Measurements from ENCODE around the gene CDKL2. TPM values are rescaled to one million over a fixed set of nuclear protein-coding genes. Genes with fewer than 3 reads are reported as not detected.

The CDKL2 gene
- total RNA-seq, 1 experiment from 2014 or later, result 0.46 TPM

- Histone ChIP-seq H3K9me3 (ENCODE audit: insufficient read depth, low read depth) (no peaks in the 10 kb centered on the region), H3K4me1 (replicated peaks; ENCODE audit: insufficient read depth) (no peaks in the 10 kb centered on the region), H3K4me3 (no peak overlapping the region), H3K36me3 (ENCODE audit: low read depth) (no peaks in the 10 kb centered on the region), H3K9me2 (ENCODE audit: insufficient read depth) (no peaks in the 10 kb centered on the region), H3K27me3 (ENCODE audit: insufficient read depth, low read depth) (no peaks in the 10 kb centered on the region), H2AFZ (no peak overlapping the region), H3K4me2 (no peak overlapping the region), H3K27ac (no peak overlapping the region), H3F3A (ENCODE audit: insufficient read depth, low read depth) (peaks cover under 1% of the 10 kb centered on the region; the same call in 1 of the 2 replicates), H4K20me1 (ENCODE audit: insufficient read depth) (no peaks in the 10 kb centered on the region), H3K79me2 (ENCODE audit: low read depth) (no peaks in the 10 kb centered on the region)
- CTCF ChIA-PET, result no interaction called here
- POLR2A ChIA-PET (ENCODE audit: unreplicated experiment), result no interaction called here
- TF ChIP-seq EZH2 (IDR thresholded peaks at IDR 0.05; ENCODE audit: low read depth) (no peak), CTCF (conservative IDR thresholded peaks at IDR 0.05) (no peak)
- no TSS peak for BruUV-seq (replicated peaks)
- intact Hi-C loops (cut with micrococcal nuclease; ENCODE audit: unreplicated experiment), result no loop called here
- DNase-seq, result no peak
Measured at GRCh38 chr4:75637176-75637575, 6.8 kb upstream of the CDKL2 start.

GRCh38 chr4:75634951-75635350 is 4.6 kb upstream of the CDKL2 start:
- no peak overlapping the region for H2AFZ ChIP-seq
- ChIA-PET CTCF (no interaction called here), POLR2A (ENCODE audit: unreplicated experiment) (no interaction called here)
- intact Hi-C loops (cut with micrococcal nuclease; ENCODE audit: unreplicated experiment), result no loop called here
- H3K9me3 ChIP-seq (ENCODE audit: insufficient read depth, low read depth), result no peaks in the 10 kb centered on the region
- no peak overlapping the region for H3K27ac ChIP-seq
- no peak for DNase-seq
- H3K4me3 ChIP-seq, result no peak overlapping the region
- H3K9me2 ChIP-seq (ENCODE audit: insufficient read depth), result no peaks in the 10 kb centered on the region
- BruUV-seq (replicated peaks), result no TSS peak
- no peak for TF ChIP-seq CTCF (conservative IDR thresholded peaks at IDR 0.05)
- TF ChIP-seq EZH2 (IDR thresholded peaks at IDR 0.05; ENCODE audit: low read depth), result no peak
- H3K79me2 ChIP-seq (ENCODE audit: low read depth), result no peaks in the 10 kb centered on the region
- H3K36me3 ChIP-seq (ENCODE audit: low read depth), result no peaks in the 10 kb centered on the region
- no peaks in the 10 kb centered on the region for H3F3A ChIP-seq (ENCODE audit: insufficient read depth, low read depth)
- H3K4me2 ChIP-seq, result no peak overlapping the region
- H3K4me1 ChIP-seq (replicated peaks; ENCODE audit: insufficient read depth), result no peaks in the 10 kb centered on the region
- H4K20me1 ChIP-seq (ENCODE audit: insufficient read depth), result no peaks in the 10 kb centered on the region
- no peaks in the 10 kb centered on the region for H3K27me3 ChIP-seq (ENCODE audit: insufficient read depth, low read depth)

- H3K9me3 ChIP-seq (ENCODE audit: insufficient read depth, low read depth), result no peaks in the 10 kb centered on the region
- H3K79me2 ChIP-seq (ENCODE audit: low read depth), result no peaks in the 10 kb centered on the region
- no peak for TF ChIP-seq EZH2 (IDR thresholded peaks at IDR 0.05; ENCODE audit: low read depth)
- no peak for TF ChIP-seq CTCF (conservative IDR thresholded peaks at IDR 0.05)
- H3K9me2 ChIP-seq (ENCODE audit: insufficient read depth), result no peaks in the 10 kb centered on the region
- ChIA-PET CTCF (no interaction called here), POLR2A (ENCODE audit: unreplicated experiment) (no interaction called here)
- no peak overlapping the region for H2AFZ ChIP-seq
- H3K4me2 ChIP-seq, result no peak overlapping the region
- H3F3A ChIP-seq (ENCODE audit: insufficient read depth, low read depth), result no peaks in the 10 kb centered on the region
- BruUV-seq (replicated peaks), result no TSS peak
- H3K4me3 ChIP-seq, result no peak overlapping the region
- H3K27ac ChIP-seq, result no peak overlapping the region
- intact Hi-C loops (cut with micrococcal nuclease; ENCODE audit: unreplicated experiment), result no loop called here
- no peak for DNase-seq
- H4K20me1 ChIP-seq (ENCODE audit: insufficient read depth), result no peaks in the 10 kb centered on the region
- H3K36me3 ChIP-seq (ENCODE audit: low read depth), result no peaks in the 10 kb centered on the region
- no peaks in the 10 kb centered on the region for H3K4me1 ChIP-seq (replicated peaks; ENCODE audit: insufficient read depth)
- no peaks in the 10 kb centered on the region for H3K27me3 ChIP-seq (ENCODE audit: insufficient read depth, low read depth)
Measured at GRCh38 chr4:75634281-75634680, 4.0 kb upstream of the CDKL2 start.

Measured in PC-9 (cell line).